Measurements from ENCODE around the gene TASOR. TPM values are rescaled to one million over a fixed set of nuclear protein-coding genes. Genes with fewer than 3 reads are reported as not detected.

The TASOR gene
- total and polyA plus RNA-seq, 4 donors: 5.6 to 51.3 (median 19.2) TPM

- H3K4me3 ChIP-seq (ENCODE audit: low read depth in 1 of 3, low read length in 3 of 3): no peak overlapping the region
- H3K9ac ChIP-seq (ENCODE audit: low read depth in 1 of 2, low read length in 2 of 2): no peak overlapping the region
- H3K36me3 ChIP-seq (ENCODE audit: control insufficient read depth in 4 of 4, insufficient read depth in 3 of 4, low read depth in 1 of 4, low read length in 3 of 4): peaks cover 0 to 14% (median 4%) of the 10 kb centered on the region in 4 donors
- H3K27ac ChIP-seq (ENCODE audit: low read depth in 1 of 2, low read length in 2 of 2): no peak overlapping the region
- H3K4me1 ChIP-seq (ENCODE audit: control insufficient read depth in 4 of 4, insufficient read depth in 4 of 4, low read length in 3 of 4): no peaks in the 10 kb centered on the region
- no peak for DNase-seq (ENCODE audit: low spot score)
- H3K27me3 ChIP-seq (ENCODE audit: control insufficient read depth in 4 of 4, insufficient read depth in 4 of 4, low read length in 3 of 4): no peaks in the 10 kb centered on the region
- H3K9me3 ChIP-seq (ENCODE audit: control insufficient read depth in 4 of 4, low read length in 3 of 4): no peaks in the 10 kb centered on the region
- TF ChIP-seq EGR1 (IDR thresholded peaks at IDR 0.05; ENCODE audit: low read depth in 2 of 2): no peak
- TF ChIP-seq RAD21 (IDR thresholded peaks at IDR 0.05): no peak
- TF ChIP-seq HNF4A (conservative IDR thresholded peaks at IDR 0.05): no peak
- TF ChIP-seq NR2F2 (IDR thresholded peaks at IDR 0.05): no peak
- no peak for TF ChIP-seq FOXA2 (IDR thresholded peaks at IDR 0.05)
- no peak for TF ChIP-seq SP1 (IDR thresholded peaks at IDR 0.05)
- no peak for TF ChIP-seq GABPA (IDR thresholded peaks at IDR 0.05 in 1 of 2, conservative IDR thresholded peaks at IDR 0.05 in 1 of 2)
- no peak for TF ChIP-seq ATF3 (IDR thresholded peaks at IDR 0.05)
- no peak for TF ChIP-seq REST (IDR thresholded peaks at IDR 0.05)
- no peak for TF ChIP-seq TAF1 (conservative IDR thresholded peaks at IDR 0.05)
- TF ChIP-seq RXRA (IDR thresholded peaks at IDR 0.05): no peak
- no peak for TF ChIP-seq MAX (IDR thresholded peaks at IDR 0.05)
- no peak for TF ChIP-seq CTCF (IDR thresholded peaks at IDR 0.05; ENCODE audit: low read depth, low read length, missing input control)
- TF ChIP-seq YY1 (IDR thresholded peaks at IDR 0.05): no peak
- 94% methylated on average over 2 of the region's 2 CpGs for WGBS
These were observed 9.1 kb downstream of the TASOR start for GRCh38 chr3:56673781-56674457.

GRCh38 chr3:56667973-56668579, 15.0 kb downstream of the TASOR start:
- no peak for DNase-seq (ENCODE audit: low spot score)
- no peak overlapping the region for H3K4me3 ChIP-seq (ENCODE audit: low read depth in 1 of 3, low read length in 3 of 3)
- no peaks in the 10 kb centered on the region for H3K4me1 ChIP-seq (ENCODE audit: control insufficient read depth in 4 of 4, insufficient read depth in 4 of 4, low read length in 3 of 4)
- H3K36me3 ChIP-seq (ENCODE audit: control insufficient read depth in 4 of 4, insufficient read depth in 3 of 4, low read depth in 1 of 4, low read length in 3 of 4): peaks cover 2 to 42% (median 22%) of the 10 kb centered on the region in 4 donors
- no peaks in the 10 kb centered on the region for H3K9me3 ChIP-seq (ENCODE audit: control insufficient read depth in 4 of 4, low read length in 3 of 4)
- no peak for TF ChIP-seq NR2F2 (IDR thresholded peaks at IDR 0.05)
- TF ChIP-seq RAD21 (IDR thresholded peaks at IDR 0.05): no peak
- TF ChIP-seq YY1 (IDR thresholded peaks at IDR 0.05): no peak
- TF ChIP-seq MAX (IDR thresholded peaks at IDR 0.05): no peak
- no peak for TF ChIP-seq HNF4G (IDR thresholded peaks at IDR 0.05)
- TF ChIP-seq JUND (IDR thresholded peaks at IDR 0.05): no peak
- TF ChIP-seq REST (IDR thresholded peaks at IDR 0.05): no peak
- no peak for TF ChIP-seq SP1 (IDR thresholded peaks at IDR 0.05)
- no peak for TF ChIP-seq FOXA2 (IDR thresholded peaks at IDR 0.05)
- TF ChIP-seq RXRA (IDR thresholded peaks at IDR 0.05): no peak
- no peak overlapping the region for H3K27ac ChIP-seq (ENCODE audit: low read depth in 1 of 2, low read length in 2 of 2)
- WGBS: 92% methylated on average over 3 of the region's 3 CpGs
- H3K9ac ChIP-seq (ENCODE audit: low read depth in 1 of 2, low read length in 2 of 2): no peak overlapping the region
- no peaks in the 10 kb centered on the region for H3K27me3 ChIP-seq (ENCODE audit: control insufficient read depth in 4 of 4, insufficient read depth in 4 of 4, low read length in 3 of 4)
